GM12892 (cell line): ENCODE data around the gene SMARCA2.

Source experiments
- POLR2A ChIP-seq: IDR thresholded peaks from 2 replicates; pipeline ENCODE4 v1.6.1; 2011; ENCODE audit warnings: low read depth, low read length, control low read depth
- POLR2AphosphoS5 ChIP-seq: IDR thresholded peaks from 2 replicates; pipeline ENCODE4 v1.6.1; 2011; ENCODE audit warnings: low read depth, low read length, control low read depth

- TF ChIP-seq POLR2A: no peak
- TF ChIP-seq POLR2AphosphoS5: no peak
Observed at GRCh38 chr9:2192356-2192979, 177.3 kb downstream of the SMARCA2 start.
